Measurements from ENCODE around the gene HS6ST2.

HS6ST2 gene

GRCh38 chrX:132833373-132833772 is 125.1 kb downstream of the HS6ST2 start:
- TF ChIP-seq CTCF (conservative IDR thresholded peaks at IDR 0.05) = no peak
- no peak overlapping the region for H3K27ac ChIP-seq

- no peak for TF ChIP-seq CTCF (conservative IDR thresholded peaks at IDR 0.05)
- H3K27ac ChIP-seq = no peak overlapping the region
Measured at GRCh38 chrX:132831336-132831973, 127.0 kb downstream of the HS6ST2 start.

- no peak overlapping the region for H3K27ac ChIP-seq
- no peak for TF ChIP-seq CTCF (conservative IDR thresholded peaks at IDR 0.05)
Measured at GRCh38 chrX:132822634-132823012, 135.8 kb downstream of the HS6ST2 start.

GRCh38 chrX:132821974-132822633 is 136.3 kb downstream of the HS6ST2 start:
- no peak for TF ChIP-seq CTCF (conservative IDR thresholded peaks at IDR 0.05)

GRCh38 chrX:132820675-132821074 is 137.8 kb downstream of the HS6ST2 start:
- no peak overlapping the region for H3K27ac ChIP-seq
- no peak for TF ChIP-seq CTCF (conservative IDR thresholded peaks at IDR 0.05)

More at GRCh38 chrX:132821974-132822633, 136.3 kb downstream of the HS6ST2 start:
- H3K27ac ChIP-seq = no peak overlapping the region

GRCh38 chrX:132819711-132820264 is 138.6 kb downstream of the HS6ST2 start:
- no peak for TF ChIP-seq CTCF (conservative IDR thresholded peaks at IDR 0.05)
- H3K27ac ChIP-seq = no peak overlapping the region

- no peak overlapping the region for H3K27ac ChIP-seq
- no peak for TF ChIP-seq CTCF (conservative IDR thresholded peaks at IDR 0.05)
Measured at GRCh38 chrX:132818638-132819037, 139.8 kb downstream of the HS6ST2 start.
